Activated naive CD4-positive, alpha-beta T cell (primary cell): ENCODE data around the gene TSPAN4.

Experiments used
- DNase-seq, 4 experiments: peaks; one replicate each; lab custom pipeline; 2025; lab: John Stamatoyannopoulos, UW

Gene TSPAN4

GRCh38 chr11:836700-837099, 6.0 kb upstream of the TSPAN4 start:
- DNase-seq: no peak

- no peak for DNase-seq
Measured at GRCh38 chr11:837189-837989, 5.3 kb upstream of the TSPAN4 start.

GRCh38 chr11:837990-838307, 4.7 kb upstream of the TSPAN4 start:
- no peak for DNase-seq

- no peak for DNase-seq
Measured at GRCh38 chr11:838441-839279, 4.0 kb upstream of the TSPAN4 start.

- DNase-seq: no peak
Measured at GRCh38 chr11:839280-839623, 3.4 kb upstream of the TSPAN4 start.

- no peak for DNase-seq
Measured at GRCh38 chr11:839875-840617, 2.6 kb upstream of the TSPAN4 start.

GRCh38 chr11:841981-842369, 677 bp upstream of the TSPAN4 start:
- DNase-seq: no peak

GRCh38 chr11:843086-843734, 558 bp downstream of the TSPAN4 start:
- no peak for DNase-seq

- no peak for DNase-seq
Measured at GRCh38 chr11:843818-844692, 1.4 kb downstream of the TSPAN4 start.

- DNase-seq: no peak
Measured at GRCh38 chr11:844693-845644, 2.3 kb downstream of the TSPAN4 start.

- DNase-seq: no peak
Measured at GRCh38 chr11:845872-846495, 3.3 kb downstream of the TSPAN4 start.

GRCh38 chr11:846496-847098, 3.9 kb downstream of the TSPAN4 start:
- no peak for DNase-seq

GRCh38 chr11:847876-848275, 5.2 kb downstream of the TSPAN4 start:
- DNase-seq: no peak

GRCh38 chr11:848380-848931, 5.8 kb downstream of the TSPAN4 start:
- DNase-seq: peak; percentile 19 to 55 (median 40)

- DNase-seq: peak in 1 of 4 experiments; percentile 22
Measured at GRCh38 chr11:849104-849824, 6.6 kb downstream of the TSPAN4 start.

- DNase-seq: no peak
Measured at GRCh38 chr11:849951-850774, 7.5 kb downstream of the TSPAN4 start.
